Activated CD4-positive, CD25-positive, alpha-beta regulatory T cell (primary cell): ENCODE results near the gene PIP4K2B.

ENCODE experiments used
- DNase-seq, 4 experiments: peaks; one replicate each; lab custom pipeline; 2025; lab: John Stamatoyannopoulos, UW

The PIP4K2B gene

DNA sequence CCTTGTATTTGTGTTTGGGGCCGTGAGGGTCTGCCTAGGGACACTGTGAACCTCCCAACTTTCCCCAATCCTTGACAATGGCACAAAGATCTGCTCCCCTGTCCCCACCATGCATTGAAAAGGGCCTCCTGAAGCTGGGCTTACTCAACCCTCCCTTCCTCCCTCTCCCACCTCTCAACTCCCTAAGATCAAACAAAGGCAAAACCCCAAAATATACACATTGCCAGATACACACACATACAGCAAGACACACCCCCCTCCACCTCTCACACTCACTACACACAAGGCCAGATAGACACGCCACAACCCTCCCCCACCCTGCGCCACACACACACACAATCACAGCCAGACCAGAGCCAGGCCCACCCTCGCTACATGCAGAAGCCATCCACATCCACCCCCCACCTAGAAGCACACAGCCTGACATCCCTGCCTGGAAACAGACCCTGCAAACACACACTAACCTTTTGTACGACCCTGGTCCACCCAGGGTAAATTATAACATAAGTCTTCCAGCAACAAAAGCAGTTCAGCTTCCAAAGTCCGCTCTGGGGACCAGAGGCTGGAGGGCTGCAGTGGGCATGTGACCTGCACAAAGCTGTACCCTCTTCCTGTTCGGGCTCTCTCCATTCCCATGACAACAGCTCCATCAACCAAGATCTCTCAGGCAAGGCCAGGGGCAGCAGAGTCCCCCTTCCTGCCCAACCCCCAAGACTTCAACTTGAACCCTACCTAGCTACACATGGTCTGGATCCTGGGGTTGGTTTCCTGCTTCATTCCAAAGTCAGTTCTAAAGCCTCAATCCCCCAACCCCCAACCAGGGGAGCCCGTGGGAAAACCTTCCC, 53.1 kb downstream of the PIP4K2B start:
- no peak for DNase-seq

DNA sequence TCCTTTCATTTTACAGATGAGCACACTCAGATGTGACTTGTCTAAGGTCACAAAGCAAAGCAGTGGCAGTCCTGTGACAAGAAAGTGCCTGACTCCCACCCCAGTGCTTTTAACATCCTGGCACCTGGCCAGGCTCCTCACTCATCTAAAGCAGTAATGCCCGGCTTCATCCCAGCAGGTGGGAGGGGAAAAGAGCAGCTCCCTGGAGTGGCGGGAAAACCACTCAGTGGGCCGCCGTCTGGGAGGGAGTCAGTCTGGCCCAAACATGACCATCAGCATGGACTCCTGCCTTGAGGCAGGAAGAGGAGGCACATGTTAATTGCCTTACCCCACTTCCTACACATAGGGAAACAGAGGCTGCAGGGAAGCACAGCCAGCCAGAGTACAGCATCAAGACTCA, 53.8 kb downstream of the PIP4K2B start:
- no peak for DNase-seq

DNA sequence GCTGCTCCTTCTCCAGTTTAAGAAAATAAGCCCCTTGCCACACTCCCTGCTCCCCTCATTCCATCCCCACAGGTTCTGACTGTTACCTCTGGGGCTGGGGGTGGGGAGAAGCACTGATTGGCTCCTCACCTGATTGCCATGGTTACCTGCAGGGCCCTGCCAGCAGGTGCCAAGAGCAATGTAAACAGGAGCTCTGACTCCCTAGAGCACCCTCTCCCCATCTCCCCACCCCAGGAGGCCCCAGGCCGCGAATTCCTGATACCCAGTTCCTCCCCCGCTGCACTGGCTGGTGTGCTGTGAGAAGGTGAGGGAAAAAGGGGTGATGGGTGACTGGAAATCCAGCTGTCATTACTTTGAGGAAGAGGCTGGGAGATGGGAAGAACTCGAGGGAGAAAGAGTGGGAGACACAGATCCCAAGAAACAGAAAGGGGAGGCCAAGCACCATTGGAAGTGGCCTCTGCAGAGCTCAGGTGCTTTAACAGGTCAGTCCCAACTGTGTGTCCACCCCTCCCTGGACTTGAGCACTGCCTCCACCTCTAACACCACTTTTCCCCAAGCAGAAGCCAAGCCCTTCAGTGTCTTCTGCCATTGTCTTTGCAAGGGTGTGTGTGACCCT, 55.7 kb downstream of the PIP4K2B start:
- no peak for DNase-seq

DNA sequence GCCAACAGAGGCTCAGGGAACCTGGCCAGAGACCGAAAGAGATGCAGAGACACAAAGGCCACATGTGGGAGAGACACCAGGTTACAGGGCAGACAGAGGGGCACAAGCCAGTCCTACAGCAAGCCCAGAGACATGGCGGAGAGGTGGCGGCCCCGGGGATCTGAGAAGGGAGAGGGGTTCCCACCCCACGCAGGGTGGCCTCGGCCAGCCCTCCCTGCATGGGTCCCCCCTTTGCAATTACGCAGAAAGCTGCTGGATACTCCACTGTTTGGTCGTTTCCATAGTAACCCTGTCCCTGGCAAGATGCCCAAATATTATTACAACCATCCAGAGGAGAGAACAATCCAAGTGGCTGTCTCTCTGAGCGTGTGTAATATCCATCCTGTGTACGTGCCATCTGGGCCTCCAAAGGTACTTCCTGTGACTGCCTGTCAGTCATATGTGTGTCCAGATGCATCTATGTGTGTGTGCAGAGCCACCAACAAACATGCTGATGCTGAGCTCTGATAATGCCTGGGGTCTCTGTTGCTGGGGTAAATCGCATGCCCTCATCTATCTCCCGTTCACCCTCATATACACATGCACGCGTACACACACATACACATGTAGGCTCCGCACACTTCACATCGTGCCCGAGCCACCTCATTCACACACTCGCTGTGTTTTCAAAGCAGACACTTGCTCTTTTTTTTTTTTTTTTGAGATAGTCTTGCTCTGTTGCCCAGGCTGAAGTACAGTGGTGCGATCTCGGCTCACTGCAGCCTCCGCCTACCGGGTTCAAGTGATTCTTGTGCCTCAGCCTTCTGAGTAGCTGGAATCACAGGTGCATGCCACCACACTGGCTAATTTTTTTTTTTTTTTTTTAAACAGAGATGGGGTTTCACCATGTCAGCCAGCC, 56.7 kb downstream of the PIP4K2B start:
- DNase-seq, result no peak

DNA sequence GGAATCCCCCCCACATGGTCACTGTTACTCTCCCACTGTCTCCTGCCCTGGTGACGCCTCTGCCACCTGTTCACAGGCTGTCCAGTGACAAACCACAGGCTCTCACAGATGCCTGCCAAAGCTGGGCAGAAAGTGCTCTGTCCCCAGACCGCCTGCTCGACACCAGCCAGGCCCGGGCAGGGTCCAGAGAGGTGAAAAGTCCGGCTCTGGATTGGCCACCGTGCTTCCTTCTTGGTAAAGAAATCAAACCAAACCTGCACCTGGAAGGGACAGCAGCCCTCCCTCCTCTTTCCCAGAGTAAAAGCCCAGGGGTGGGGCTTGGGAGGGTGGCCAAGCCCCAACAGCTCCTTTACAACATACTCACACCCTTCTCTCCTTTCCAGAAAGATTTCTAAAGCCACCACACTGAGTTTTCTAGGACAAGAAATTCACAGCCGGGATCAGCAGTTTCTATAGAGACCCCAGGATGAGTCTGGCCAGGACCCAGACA, 57.4 kb downstream of the PIP4K2B start:
- no peak for DNase-seq

DNA sequence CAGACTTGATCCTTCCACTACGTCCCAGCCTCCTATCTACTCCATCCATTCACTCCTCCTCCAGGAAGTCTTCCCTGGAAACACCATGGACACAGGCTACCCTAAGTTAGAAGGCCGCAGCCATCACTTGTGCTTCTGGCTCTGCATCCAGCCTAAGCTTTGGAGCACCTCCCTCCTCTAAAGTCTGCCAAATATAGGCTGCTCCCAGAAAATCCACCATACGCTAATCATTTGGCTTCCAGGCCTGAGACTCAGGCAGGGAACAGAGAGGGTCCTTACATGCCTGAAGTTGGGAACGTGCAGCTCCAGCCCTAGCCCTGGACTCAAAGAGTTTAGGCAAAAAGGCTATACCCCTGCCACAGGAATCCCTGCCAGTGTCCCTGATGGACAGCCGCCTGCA, 57.9 kb downstream of the PIP4K2B start:
- no peak for DNase-seq

DNA sequence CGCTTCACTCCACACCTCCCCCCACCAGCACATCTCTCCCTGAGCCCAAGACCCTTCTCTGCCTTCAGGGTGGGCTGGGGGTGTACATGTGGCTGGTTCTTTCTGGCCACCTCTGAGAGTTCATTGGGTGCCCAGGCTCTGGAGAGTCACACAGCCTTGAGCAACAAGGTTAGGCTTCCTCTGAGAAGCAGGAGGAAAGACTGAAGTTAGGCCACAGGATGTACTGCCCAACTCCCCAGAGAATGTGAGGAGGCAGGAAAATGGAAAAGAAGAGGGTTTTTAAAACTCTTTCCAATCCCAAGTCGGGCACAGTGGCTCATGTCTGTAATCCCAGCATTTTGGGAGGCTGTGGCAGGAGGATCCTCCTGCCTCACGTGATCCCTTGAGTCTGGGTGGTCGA, 58.5 kb downstream of the PIP4K2B start:
- no peak for DNase-seq

DNA sequence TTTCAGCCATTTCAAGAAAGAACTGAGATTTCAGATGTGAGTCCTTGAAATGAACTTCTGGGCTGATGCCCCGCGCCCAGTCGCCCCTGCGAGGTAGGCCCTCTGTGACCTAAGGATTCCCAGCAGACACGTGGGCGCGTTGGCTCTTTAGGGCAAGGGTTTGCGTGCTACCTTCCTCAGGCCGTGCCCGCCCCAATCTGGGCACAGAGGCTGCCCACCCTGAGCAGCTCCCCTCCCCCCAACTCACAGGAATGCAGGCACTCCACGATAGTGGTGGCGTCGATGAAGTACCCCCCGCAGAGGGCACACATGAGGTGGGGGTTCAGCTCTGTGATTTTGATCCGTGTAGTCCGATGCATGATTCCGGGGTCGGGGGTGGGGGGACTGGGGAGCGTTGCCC, 59.3 kb downstream of the PIP4K2B start:
- no peak for DNase-seq

DNA sequence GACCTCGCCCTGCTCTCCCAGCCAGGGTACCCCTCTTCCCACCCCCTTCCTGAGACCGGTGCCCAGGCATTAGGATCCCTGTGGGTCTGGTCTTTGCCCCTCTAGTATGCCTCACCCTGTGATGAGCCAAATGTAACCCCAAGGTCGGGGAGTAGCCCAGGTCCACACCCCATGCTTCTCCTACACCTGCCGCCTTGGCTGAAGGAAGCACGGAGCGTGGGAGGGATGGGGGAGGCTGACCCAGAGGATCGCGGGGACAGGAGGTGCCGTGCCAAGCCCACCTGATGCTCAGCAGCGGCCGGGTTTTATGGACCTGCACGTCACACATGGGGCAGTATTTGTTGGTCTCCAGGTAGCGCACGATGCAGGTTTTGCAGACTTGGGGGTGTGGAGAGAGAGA, 60.1 kb downstream of the PIP4K2B start:
- no peak for DNase-seq

DNA sequence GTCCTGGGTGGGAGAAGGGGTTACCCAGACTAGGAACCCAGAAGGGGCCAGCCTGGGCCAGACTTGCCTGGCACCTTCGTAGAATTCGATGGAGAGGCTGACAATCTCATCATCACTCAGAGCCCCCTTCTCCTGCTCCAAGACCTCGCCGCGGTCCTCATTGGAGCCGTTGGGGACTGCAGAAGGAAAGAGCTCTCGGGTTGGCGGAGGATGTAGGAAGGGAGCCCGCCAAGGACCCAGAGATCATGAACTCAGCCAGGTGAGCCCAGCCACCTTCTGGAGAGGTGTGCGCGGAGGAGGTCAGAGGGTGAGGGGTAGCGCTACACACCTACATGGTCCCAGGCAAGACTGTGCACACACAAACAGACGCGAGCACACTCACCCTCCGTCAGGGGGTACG, 60.7 kb downstream of the PIP4K2B start:
- no peak for DNase-seq

DNA sequence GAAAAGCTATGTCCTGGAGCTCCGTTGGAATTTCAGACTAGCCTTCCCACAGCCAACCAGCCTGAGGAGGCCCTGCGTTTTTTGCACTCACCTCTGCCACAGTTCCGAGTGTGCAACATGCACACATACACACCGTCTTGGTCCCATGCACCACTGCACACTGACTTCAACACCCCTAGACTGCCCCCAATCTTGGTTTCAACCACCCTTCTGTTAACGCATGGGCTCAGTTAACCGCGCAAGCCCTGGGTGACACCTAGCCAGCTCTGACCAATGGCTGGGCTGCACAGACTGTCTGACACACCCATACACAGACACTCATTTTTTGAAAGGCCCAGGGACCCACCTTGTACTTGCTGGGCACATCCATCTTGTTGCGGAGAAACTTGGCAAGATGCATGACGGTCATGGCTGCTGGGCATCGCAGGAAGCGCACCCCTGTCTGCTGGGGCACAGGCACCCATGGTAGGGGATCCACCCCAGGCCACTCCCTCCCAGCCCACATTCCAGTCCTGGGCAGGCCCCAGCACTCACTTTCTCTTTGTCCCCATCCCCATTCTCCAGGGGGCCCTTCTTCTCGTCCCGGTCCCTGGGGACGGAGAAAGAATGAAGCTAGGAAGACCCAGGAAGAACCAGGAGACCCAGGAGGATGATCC, 61.2 kb downstream of the PIP4K2B start:
- DNase-seq, result no peak

DNA sequence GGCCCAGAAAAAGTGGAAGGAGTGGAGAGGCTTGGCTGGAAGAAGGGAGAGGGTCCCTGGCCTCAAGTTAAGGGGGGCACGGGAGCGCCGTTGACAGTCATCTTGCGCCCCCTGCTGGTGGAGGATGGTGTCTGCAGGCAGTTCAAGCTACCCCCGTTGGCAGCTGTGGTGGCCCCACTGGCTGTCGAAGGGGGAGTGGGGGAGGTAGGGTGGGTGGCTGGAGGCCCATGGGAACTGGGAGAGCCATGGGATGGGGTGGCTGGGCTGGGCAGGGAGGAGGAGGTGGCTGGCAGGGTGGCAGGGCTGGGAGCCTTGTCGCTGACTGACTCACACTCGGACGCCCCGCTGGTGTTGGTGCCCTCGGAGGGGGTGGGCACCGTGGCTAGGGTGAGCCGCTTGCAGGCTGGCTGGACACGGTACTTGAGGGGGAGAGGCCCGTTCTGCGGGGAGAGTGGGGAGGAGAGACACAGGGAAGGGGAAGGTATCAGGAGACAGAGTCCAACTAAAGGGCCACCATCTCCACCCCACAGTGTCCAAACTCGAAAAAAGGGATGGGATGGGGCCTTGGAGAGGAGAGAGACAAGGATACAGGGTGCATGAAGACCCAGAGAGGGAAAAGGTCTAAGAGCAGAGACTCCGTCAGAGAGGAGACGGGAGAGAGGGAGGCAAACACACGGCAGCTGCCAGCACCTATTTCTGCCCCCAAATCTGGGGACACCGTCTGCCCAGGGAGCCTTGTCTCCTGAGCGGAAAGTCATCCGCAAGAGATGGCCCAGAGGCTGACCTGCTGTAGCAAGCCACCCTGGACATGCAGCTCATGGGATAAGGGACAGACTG, 64.0 kb downstream of the PIP4K2B start:
- DNase-seq, result peak; percentile 55 to 70 (median 62)

DNA sequence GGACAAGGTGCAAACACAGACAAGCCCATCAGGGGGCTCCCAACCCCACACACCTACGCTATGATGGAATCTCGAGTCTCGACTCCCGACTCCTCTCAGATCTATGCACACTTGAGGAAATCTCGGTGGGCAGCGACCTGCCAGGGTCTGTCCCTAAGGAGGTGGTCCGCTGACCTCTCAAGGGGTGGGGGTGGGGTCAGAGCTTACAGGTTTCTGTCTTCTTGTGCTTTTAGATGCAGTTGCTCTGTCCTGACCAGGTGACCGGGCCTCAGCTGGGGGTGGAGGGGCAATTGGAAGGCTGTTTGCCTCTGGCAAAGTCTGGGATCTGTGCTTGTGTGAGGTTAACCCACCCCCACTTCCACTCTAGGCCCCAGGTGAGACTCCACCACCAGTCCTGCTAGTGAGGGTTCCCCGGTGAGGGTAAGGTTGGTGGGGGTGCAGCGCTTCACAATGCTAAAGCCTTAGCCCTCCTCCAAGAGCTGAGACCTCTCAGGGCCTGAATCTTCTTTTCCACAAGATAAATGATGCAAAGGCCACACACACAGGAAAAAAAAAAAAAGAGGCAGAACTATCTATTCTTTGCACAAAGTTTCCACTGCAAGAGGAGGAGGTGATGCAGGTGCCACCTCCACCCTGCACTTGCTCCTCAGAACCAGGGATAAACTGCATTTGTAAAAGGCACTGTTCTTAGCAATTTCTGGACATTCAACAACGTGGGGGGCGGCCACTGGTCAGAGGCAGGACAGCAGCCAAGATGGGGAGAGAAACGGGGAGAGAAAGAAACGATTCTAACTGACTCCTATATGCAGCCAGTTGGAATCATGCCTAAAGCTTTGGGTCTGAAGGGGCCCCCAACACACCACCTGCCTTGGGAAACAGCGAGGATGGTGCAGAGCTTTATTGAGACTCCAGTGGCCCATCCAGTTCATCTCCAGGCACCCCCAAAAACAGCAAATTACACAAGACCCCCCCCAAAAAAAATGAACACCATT, 65.1 kb downstream of the PIP4K2B start:
- DNase-seq, result no peak

DNA sequence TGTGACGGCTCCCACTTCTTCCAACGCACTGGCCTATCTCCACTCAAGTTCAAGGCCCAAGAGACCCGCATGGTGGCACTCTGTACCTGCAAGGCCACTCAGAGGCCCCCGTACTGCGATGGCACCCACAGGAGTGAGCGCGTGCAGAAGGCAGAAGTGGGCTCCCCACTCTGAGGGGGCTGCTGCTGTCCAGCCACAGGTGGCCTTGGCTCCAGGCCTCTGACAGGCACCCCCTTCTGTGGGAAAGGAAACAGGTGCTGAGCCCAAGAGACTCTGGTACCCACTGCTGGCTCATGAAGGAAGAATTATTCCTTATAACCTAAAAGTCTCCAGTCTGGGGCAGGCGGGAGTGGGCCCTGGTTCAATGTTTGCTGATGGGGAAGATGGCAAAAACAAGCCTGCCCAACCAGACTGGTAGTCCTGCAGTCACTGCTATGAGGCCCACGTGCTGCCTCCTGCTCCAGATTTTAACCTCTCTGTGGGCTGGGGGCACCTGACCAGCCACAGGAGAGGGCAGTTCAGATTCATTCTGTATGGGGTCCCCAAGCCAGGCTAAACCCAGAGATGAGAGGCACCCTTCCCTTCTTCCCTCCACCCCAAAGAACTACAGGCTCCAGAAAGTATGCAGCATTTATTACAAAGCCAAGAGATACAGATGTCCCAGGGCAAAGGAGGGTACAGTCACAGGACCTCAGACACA, 65.9 kb downstream of the PIP4K2B start:
- no peak for DNase-seq

DNA sequence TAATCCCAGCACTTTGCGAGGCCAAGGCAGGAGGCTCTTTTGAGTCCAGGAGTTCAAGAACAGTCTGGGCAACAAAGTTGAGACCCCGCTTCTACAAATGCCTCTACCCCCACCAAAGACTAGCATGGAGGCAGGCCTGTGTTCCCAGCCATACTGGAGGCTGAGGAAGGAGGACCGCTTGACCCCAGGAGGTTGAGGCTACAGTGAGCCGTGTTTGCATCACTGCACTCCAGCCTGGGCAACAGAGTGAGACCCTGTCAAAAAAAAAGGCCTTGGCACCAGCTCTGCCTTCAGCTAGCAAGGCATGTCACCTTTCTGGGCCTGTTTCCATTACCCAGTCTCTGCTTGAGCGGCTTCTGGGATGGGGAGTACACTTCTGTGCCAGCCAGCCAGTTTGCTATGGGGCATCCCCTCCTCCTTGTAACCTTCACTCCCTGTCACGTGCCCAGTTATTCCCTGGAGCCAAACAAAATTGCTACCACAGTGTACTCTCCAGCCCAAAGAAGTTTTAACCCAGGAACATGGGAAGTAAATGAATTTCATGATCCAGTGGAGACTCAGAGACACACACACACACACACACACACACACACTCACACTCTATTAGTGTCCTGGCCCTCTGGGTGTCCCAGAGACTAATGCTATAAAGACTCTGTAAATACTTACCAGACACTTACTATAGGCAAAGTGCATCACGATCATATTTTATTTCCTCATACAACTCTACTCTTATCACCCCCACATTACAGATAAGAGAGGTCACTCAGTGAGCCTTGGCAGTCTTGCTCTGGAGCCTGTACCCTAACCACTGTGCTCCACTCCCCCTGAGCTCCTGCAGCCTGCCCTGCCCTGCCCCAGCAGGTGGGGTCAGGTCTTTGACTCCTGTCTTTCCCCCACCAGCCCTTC, 66.7 kb downstream of the PIP4K2B start:
- no peak for DNase-seq

DNA sequence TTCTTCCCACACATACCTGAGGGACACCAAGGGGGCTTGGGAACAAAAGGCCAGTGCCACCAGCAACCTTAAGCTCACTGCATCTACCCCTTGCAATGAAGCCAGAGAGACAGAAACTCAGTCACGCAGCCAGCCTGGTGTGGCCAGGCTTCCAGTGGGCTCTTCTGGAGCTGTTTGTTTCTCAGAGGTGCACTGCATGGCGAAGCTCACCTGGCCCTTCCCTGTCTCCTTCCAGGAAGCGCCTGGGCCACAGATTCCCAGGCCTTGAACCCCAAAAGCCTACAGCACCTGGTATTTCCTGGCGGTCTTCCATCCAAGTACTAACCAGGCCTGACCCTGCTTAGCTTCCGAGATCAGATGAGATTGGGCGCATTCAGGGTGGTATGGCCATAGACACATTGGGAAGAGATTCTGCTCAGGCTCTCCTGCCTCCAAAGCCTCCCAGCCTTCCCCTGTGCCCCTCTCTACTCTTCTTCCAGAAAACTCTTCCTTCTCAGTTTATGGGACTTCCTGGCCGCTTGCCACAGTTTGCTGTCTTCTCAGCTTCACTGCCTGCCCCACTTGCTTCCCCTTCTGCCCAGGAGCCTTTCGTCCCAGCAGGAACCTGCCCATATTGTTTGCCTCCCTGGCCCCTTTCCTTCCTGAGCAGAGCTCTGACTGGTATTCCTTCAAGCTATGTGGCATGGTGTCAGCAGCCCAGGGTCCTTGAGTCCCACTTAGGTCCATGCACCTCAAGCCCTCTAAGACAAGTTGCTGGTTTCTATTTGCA, 67.6 kb downstream of the PIP4K2B start:
- DNase-seq, result no peak
